ENCODE measurements around the gene COIL.
A peak's percentile ranks its signal among the peaks of the same experiment; 100 is the strongest.

Gene COIL

DNA sequence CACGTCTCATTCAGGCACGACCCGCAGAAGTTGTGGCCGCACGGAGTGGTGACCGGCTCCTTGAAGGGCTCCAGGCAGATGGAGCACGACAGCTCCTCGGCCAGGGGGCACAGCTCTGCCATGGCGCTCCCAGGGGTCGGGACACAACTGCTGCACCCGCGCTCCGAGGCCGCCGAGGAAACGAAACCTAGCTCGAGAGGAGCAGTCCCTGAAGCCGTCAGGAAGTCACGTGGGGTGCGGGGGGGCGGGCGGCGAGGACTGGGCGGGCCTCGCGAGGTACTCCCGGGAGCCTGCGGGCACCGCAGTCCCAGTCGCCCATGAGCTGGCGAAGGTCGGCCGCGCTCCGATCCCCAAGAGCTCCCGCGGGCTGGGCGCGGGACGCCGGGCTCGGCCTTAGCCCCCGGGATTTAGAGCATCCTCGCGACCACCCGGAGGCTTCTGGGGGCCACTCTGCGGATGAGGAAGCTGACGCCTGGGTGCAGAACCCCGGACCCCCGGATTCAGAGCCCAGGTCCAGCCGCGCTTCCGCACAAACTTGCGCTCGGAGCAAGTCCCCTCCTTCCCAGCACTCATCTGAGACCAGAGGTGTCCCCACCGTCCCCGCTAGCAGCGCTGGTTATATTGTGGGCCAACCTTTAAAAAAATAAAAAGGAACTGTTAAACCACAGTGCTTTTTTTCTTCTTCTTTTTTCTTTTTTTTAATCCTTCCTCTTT, 46.8 kb downstream of the COIL start, which contains the start of gene TRIM25:
Gene TRIM25, minus strand, starts transcription at position 183 of the 714 bp plus-strand sequence. Its CDS starts 61 bp downstream, at position 122.
- ATAC-seq (ENCODE audit: low read depth) = peak; percentile 90
- DNase-seq (ENCODE audit: low spot score in 2 of 2) = peak; percentile 67 to 69
- peak within 1 kb of the TSS; percentile 73 for H3K27ac Mint-ChIP-seq
- H3K27me3 Mint-ChIP-seq = no peaks in the 10 kb centered on the region
- no peaks in the 10 kb centered on the region for H3K36me3 Mint-ChIP-seq
- H3K9me3 Mint-ChIP-seq = peaks cover 4% of the 10 kb centered on the region
- peaks cover 35% of the 10 kb centered on the region for H3K4me1 Mint-ChIP-seq
- H3K4me3 Mint-ChIP-seq = peak within 1 kb of the TSS; percentile 86

DNA sequence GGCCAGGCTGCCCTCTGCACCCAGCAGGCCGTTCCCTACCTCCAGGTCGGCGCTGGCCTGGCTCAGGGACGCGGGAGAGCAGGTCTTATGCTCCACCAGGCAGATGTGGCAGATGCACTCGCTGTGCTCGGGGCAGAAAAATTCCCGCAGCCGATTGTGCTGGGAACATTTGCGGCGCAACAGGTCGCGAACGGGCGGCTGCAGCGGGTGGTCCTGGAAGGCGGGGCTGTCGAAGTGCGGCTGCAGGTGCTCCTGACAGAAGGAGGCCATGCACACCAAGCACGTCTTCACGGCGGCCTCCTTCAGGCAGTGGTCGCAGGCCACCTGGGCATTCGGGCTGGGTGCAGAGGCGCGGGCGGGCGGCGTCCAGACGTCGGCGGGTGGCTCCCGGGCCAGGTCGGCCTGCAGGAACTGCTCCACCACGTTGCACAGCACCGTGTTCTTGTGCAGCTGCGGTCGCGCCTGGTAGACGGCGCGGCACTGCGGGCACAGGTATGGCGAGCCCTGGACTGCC, 47.4 kb downstream of the COIL start:
- H3K27ac Mint-ChIP-seq = peak overlapping the region; percentile 73
- peak overlapping the region; percentile 86 for H3K4me3 Mint-ChIP-seq
- H3K36me3 Mint-ChIP-seq = no peaks in the 10 kb centered on the region
- DNase-seq (ENCODE audit: low spot score in 2 of 2) (no peak), ATAC-seq (ENCODE audit: low read depth) (peak; percentile 62)
- H3K9me3 Mint-ChIP-seq = peaks cover 4% of the 10 kb centered on the region
- peaks cover 41% of the 10 kb centered on the region for H3K4me1 Mint-ChIP-seq
- H3K27me3 Mint-ChIP-seq = no peaks in the 10 kb centered on the region

DNA sequence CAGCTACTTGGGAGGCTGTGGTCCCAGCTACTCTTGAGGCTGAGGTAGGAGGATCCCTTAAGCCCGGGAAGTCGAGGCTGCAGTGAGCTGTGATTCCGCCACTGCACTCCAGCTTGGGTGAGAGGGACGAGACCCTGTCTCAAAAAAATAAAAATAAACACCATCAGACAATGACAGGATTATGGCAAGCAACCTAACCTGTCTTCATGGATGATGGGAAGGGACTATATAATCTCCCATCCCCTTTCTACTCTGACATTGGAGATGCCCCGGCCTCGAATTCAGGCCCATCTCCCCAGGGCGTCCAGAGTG, 47.9 kb downstream of the COIL start:
- H3K4me3 Mint-ChIP-seq = peak overlapping the region; percentile 86
- no peak for ATAC-seq (ENCODE audit: low read depth)
- H3K4me1 Mint-ChIP-seq = peaks cover 45% of the 10 kb centered on the region
- H3K36me3 Mint-ChIP-seq = no peaks in the 10 kb centered on the region
- peak overlapping the region; percentile 73 for H3K27ac Mint-ChIP-seq
- no peaks in the 10 kb centered on the region for H3K27me3 Mint-ChIP-seq
- H3K9me3 Mint-ChIP-seq = peaks cover 4% of the 10 kb centered on the region
- no peak for DNase-seq (ENCODE audit: low spot score in 2 of 2)

DNA sequence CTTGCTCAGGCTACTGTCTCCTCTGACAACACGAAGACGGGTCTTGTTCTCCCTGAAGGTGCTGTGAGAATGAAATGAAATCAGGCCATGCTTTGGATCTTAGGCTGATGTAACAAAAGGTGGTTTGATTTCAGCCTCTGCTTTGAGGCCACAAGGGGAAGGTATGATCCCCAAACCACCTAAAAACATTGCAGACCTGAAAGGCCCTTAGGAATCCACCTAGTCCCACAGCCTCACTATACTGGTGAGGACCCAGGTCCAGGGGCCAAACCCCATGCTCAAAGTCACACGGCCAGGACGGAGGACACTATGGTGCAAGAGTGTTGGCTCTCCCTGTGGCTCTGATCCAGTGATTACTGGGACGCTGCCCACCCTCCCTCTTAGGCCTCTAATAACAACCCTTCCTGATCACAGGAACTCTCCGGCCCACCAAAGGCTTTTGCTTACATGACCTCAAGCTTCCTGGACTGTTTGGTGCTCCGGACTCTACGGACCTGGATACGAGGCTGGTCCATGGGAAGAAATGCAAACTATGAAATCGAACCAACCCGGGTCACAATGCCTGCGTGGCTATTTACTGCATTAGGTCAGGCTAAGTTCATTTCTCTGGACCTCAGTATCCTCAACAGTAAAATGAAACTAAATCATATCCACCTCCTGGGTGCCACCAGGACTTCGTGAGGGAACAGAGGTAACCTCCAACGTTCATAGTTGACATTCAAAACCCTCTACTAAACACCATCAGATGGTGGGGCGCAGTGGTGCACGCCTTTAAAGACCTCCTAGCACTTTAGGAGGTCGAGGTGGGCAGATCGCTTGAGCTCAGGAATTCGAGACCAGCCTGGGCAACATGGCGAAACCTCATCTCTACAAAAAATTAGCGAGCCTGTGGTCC, 48.5 kb downstream of the COIL start:
- H3K36me3 Mint-ChIP-seq = peaks cover 5% of the 10 kb centered on the region
- ATAC-seq (ENCODE audit: low read depth) (no peak), DNase-seq (ENCODE audit: low spot score in 2 of 2) (no peak)
- H3K27ac Mint-ChIP-seq = peak overlapping the region; percentile 73
- H3K9me3 Mint-ChIP-seq = no peaks in the 10 kb centered on the region
- H3K4me3 Mint-ChIP-seq = peak overlapping the region; percentile 86
- no peaks in the 10 kb centered on the region for H3K27me3 Mint-ChIP-seq
- peaks cover 50% of the 10 kb centered on the region for H3K4me1 Mint-ChIP-seq

DNA sequence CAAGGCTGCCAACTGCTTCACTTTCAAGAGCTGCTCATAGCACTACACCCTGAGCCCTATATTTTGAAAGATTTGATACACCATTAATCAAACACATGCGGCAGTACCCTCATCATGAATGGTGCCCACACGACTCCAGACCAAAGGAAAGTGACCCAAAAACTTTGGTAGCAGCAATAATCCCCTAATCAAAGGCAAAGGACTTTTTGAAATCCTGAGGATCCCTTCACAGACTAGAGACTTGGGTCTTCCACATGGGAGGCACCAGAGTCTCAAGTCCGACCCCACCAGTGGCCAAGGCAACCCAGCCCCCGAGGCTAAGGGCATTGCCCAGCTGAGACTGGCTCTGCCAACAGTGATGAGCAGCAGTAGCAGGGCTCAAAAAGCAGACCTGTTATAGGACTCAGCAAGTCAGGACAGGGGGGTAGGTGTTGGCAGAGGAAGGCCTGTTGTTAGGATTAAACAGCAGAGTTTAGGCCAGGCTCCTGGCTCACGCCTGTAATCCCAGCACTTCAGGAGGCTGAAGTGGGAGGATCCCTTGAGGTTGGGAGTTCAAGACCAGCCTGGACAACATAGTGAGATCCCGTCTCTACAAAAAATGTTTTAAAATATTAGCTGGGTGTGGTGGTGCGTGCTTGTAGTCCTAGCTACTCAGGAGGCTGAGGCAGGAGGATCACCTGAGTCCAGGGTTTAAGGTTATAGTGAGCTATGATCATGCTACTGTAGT, 50.2 kb downstream of the COIL start:
- H3K27me3 Mint-ChIP-seq = no peaks in the 10 kb centered on the region
- peak overlapping the region; percentile 59 for H3K4me3 Mint-ChIP-seq
- H3K36me3 Mint-ChIP-seq = peaks cover 15% of the 10 kb centered on the region
- DNase-seq (ENCODE audit: low spot score in 2 of 2) (no peak), ATAC-seq (ENCODE audit: low read depth) (no peak)
- peak overlapping the region; percentile 73 for H3K27ac Mint-ChIP-seq
- peaks cover 55% of the 10 kb centered on the region for H3K4me1 Mint-ChIP-seq
- no peaks in the 10 kb centered on the region for H3K9me3 Mint-ChIP-seq

DNA sequence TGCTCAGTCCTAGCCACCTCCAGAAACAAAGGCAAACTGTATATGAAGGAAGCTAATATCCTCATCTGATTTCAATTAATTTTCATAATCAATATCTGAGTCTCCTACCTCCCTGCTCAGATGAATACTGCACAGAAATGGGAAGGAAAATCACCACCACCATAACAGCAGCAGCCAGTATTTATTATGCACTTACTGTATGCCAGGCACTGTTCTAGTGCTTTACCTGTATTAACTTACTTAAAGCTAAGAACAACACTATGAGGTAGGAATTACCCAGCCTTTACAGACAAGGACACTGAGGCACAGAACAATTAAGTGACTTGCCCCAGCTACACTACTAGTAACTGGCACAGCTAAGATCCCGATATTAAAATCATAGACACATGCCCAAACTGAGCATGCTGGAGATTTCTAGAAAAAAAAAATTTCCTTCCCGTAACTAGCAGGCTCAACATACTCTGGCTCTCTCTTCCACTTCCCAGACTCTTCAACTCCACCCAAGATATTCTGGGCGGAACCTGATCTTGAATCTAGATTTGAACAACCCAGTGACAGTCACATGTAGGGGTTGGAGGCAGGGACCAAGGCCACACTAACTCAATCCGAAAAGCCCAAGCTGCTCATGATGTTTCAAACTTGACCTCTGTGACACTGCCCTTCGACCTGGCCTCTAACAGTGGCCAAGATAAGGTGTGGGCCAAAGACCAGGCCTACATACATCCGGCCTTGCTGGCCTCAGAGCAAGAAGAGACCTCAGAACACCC, 50.9 kb downstream of the COIL start:
- peaks cover 15% of the 10 kb centered on the region for H3K36me3 Mint-ChIP-seq

DNA sequence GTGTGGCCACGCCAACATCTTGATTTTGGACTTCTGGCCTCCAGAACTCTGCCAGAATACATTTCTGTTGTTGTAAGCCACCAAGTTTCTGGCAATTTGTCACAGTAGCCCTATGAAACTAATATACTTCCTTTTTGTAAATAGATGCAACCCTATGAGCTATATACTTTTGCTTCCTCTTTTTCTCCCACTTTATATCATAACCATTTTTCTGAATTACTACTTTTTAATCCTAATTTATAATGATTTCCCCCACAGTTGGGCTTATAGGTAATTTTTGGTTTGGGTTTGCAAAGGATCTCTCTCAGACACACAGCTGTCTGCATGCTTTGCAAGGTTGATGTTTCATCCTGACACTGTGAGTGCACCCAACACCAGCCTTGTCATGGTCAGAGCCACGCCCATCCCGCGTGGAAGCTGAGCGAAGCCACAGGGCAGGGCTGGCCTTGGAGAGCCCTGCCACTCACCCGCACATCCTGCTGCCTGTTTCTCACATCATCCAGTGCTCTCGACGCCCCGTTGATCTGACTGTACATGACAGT, 52.8 kb downstream of the COIL start:
- no peaks in the 10 kb centered on the region for H3K27me3 Mint-ChIP-seq
- ATAC-seq (ENCODE audit: low read depth) = peak; percentile 89
- H3K36me3 Mint-ChIP-seq = peaks cover 24% of the 10 kb centered on the region
- H3K27ac Mint-ChIP-seq = peak overlapping the region; percentile 87
- DNase-seq (ENCODE audit: low spot score in 2 of 2) = peak; percentile 34 to 52
- peaks cover 50% of the 10 kb centered on the region for H3K4me1 Mint-ChIP-seq
- H3K4me3 Mint-ChIP-seq = peak overlapping the region; percentile 59
- H3K9me3 Mint-ChIP-seq = no peaks in the 10 kb centered on the region

More for the DNA sequence above, 50.9 kb downstream of the COIL start:
- no peaks in the 10 kb centered on the region for H3K9me3 Mint-ChIP-seq
- peak overlapping the region; percentile 73 for H3K27ac Mint-ChIP-seq
- H3K4me1 Mint-ChIP-seq = peaks cover 52% of the 10 kb centered on the region
- peak overlapping the region; percentile 59 for H3K4me3 Mint-ChIP-seq
- no peak for DNase-seq (ENCODE audit: low spot score in 2 of 2)
- no peak for ATAC-seq (ENCODE audit: low read depth)
- H3K27me3 Mint-ChIP-seq = no peaks in the 10 kb centered on the region

DNA sequence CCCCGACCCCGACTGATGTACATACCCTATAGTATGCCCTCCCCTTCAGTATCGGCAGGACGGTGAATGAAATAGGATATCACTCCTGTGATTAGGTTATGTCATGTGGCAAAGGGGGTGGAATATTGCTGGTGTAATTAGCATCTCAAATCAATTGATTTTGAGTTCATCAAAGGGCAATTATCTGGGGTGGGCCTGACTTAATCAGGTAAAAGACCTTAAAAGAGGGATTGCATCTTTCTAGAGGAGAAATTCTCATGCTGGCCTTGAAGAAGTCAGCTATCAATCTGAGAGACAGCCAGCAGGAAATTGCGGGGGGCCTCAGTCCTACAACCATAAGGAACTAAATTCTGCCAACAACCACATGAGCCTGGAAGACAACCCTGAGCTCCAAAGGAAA, 57.3 kb downstream of the COIL start:
- H3K4me1 Mint-ChIP-seq = peaks cover 35% of the 10 kb centered on the region
- no peak overlapping the region for H3K4me3 Mint-ChIP-seq
- no peaks in the 10 kb centered on the region for H3K27me3 Mint-ChIP-seq
- H3K9me3 Mint-ChIP-seq = no peaks in the 10 kb centered on the region
- DNase-seq (ENCODE audit: low spot score in 2 of 2) (no peak), ATAC-seq (ENCODE audit: low read depth) (no peak)
- H3K36me3 Mint-ChIP-seq = peaks cover 36% of the 10 kb centered on the region
- H3K27ac Mint-ChIP-seq = no peak overlapping the region

DNA sequence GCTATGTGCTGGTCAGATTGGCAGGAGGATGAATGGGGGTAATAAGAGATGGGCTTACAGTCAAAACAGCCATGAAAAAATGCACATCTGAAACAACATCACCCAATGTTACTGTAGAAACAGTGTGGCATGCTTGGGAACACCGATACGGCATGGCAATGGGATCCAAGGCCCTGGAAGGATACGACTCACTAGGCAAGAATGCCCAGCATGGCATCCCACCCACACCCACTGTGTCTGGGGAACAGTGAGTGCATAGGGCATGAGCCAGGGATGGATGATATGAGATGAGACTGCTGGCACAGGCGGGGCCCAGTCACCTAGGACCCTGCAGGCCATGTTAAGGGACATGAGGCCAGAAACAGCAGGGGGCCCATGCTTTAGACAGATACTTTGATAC, 58.5 kb downstream of the COIL start:
- H3K4me3 Mint-ChIP-seq = no peak overlapping the region
- no peak overlapping the region for H3K27ac Mint-ChIP-seq
- ATAC-seq (ENCODE audit: low read depth) = no peak
- peaks cover 39% of the 10 kb centered on the region for H3K36me3 Mint-ChIP-seq
- H3K4me1 Mint-ChIP-seq = peaks cover 37% of the 10 kb centered on the region
- H3K27me3 Mint-ChIP-seq = no peaks in the 10 kb centered on the region
- no peaks in the 10 kb centered on the region for H3K9me3 Mint-ChIP-seq
- no peak for DNase-seq (ENCODE audit: low spot score in 2 of 2)

DNA sequence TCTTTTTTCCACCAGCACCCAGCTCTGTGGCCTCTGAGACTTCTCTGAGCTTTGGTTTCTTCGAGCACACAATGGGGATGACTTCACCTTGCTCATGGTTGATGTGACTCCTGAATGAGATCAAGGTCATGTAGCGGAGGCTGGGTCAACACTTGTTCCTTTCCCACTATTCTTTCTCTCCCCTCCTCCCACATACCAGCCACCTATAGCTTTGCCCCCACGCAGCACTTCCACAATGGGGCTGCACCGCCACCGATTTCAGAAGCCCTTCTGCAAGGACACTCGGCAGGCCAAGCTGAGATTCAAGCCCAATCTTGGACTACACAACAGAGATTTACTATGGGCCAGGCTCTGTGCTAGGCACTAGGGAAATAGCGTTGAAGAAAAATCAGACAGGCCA, 61.4 kb downstream of the COIL start:
- Mint-ChIP-seq H3K9me3 (no peaks in the 10 kb centered on the region), H3K36me3 (peaks cover 33% of the 10 kb centered on the region), H3K4me1 (peaks cover 34% of the 10 kb centered on the region), H3K4me3 (no peak overlapping the region), H3K27ac (no peak overlapping the region), H3K27me3 (no peaks in the 10 kb centered on the region)
- DNase-seq (ENCODE audit: low spot score in 2 of 2) (no peak), ATAC-seq (ENCODE audit: low read depth) (no peak)

DNA sequence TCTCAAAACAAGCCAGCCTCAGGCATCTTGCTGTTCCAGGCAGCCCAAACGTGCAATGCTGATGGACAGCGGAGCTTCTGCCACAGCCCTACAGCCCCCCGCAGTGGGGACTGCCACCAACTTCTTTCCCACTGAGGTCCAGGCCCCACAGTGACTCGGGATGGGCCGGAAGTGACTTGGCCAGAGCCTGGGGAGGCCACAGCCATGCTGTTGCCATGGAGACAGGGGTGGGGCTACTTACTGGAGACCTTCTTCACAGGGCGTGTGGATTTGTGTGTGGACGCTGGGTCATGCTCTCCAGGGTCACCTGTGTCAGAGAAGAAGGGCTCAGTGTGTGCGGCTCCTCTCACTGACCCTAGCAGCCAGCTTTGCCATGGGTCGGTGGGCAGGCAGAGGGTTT, 62.0 kb downstream of the COIL start:
- Mint-ChIP-seq H3K27ac (no peak overlapping the region), H3K27me3 (no peaks in the 10 kb centered on the region), H3K4me1 (peaks cover 31% of the 10 kb centered on the region), H3K36me3 (peaks cover 29% of the 10 kb centered on the region), H3K9me3 (no peaks in the 10 kb centered on the region), H3K4me3 (no peak overlapping the region)
- ATAC-seq (ENCODE audit: low read depth) = no peak
- DNase-seq (ENCODE audit: low spot score in 2 of 2) = no peak

DNA sequence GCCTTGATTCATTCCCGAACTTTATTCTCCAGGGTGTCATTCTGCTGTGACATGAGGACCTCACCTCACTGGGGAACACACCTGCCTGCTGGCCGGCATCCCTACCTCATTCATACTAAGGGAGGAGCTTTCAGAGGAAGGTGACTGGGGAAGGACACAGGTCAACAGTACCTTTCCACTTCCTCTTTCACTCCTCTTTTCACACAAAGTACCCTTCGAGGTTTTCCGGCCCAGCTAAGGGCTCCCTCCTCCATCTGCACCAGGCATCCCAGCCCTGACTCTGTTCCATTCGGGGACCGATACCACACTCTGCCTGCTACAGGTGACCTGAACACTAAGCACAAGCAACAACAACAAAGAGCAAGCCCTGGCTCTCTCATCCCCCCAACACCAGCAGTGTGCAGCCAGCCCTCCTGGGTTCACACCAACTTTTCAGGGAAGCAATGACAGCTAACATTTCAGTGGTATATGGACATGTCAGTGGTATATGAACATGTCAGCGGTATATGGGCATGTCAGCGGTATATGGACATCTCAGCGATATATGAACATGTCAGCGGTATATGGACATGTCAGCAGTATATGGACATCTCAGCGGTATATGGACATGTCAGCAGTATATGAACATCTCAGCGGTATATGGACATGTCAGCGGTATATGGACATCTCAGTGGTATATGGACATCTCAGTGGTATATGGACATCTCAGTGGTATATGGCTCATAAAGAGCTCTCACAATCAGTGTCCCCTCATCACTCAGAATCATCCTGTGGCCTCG, 63.0 kb downstream of the COIL start:
- H3K27me3 Mint-ChIP-seq = no peaks in the 10 kb centered on the region
- H3K27ac Mint-ChIP-seq = peak overlapping the region; percentile 8
- ATAC-seq (ENCODE audit: low read depth) (peak; percentile 94), DNase-seq (ENCODE audit: low spot score in 2 of 2) (no peak)
- peaks cover 34% of the 10 kb centered on the region for H3K36me3 Mint-ChIP-seq
- H3K9me3 Mint-ChIP-seq = no peaks in the 10 kb centered on the region
- H3K4me3 Mint-ChIP-seq = peak overlapping the region; percentile 58
- H3K4me1 Mint-ChIP-seq = peaks cover 31% of the 10 kb centered on the region

Measured in memory B cell (primary cell).